A673 (cell line): ENCODE results near the gene GPSM1. TPM values are rescaled to one million over a fixed set of nuclear protein-coding genes. Genes with fewer than 3 reads are reported as not detected.

Source experiments
- BruUV-seq: library from RNA; stranded (reverse); fragments of 400-500 nt; replicated peaks from 2 replicates; lab custom pipeline; 2021; lab: Mats Ljungman, UMichigan
- CTCF ChIA-PET: fragments of 300-600 bp; sonication (Branson Sonifier 250); formaldehyde crosslinking; loops from one replicate; lab custom pipeline; 2022; ENCODE audit warnings: antibody characterized with exemption; lab: Charles Lee
- POLR2A ChIA-PET: fragments of 300-600 bp; sonication (Branson Sonifier 250); formaldehyde crosslinking; loops from one replicate; lab custom pipeline; 2022; ENCODE audit warnings: antibody characterized with exemption; ENCODE audit not compliant: low non-redundant PET; lab: Charles Lee
- DNase-seq: peaks from one replicate; pipeline ENCODE4 v3.0.0-alpha.2; 2015; ENCODE audit warnings: low spot score
- H3K27ac ChIP-seq: fragments of 200-600 bp; sonication (generic); 2 replicates; pipeline ENCODE4 v1.5.1; 2016; ENCODE audit warnings: mixed run types, low read depth, mild to moderate bottlenecking, mixed read lengths, antibody characterized with exemption, low read length; ENCODE audit not compliant: poor library complexity, severe bottlenecking
- H3K27me3 ChIP-seq: fragments of 200-600 bp; sonication (generic); replicated peaks from 2 replicates; pipeline ENCODE4 v1.6.1; 2017; ENCODE audit warnings: mixed run types, low read depth, mild to moderate bottlenecking, mixed read lengths, antibody characterized with exemption, low read length; ENCODE audit not compliant: insufficient read depth, poor library complexity
- H3K36me3 ChIP-seq: fragments of 200-600 bp; sonication (generic); 2 replicates; pipeline ENCODE4 v1.6.1; 2016; ENCODE audit warnings: mixed run types, mild to moderate bottlenecking, mixed read lengths, antibody characterized with exemption, low read length; ENCODE audit not compliant: insufficient read depth, poor library complexity, severe bottlenecking
- H3K4me1 ChIP-seq: fragments of 200-600 bp; sonication (generic); 2 replicates; pipeline ENCODE4 v1.6.1; 2017; ENCODE audit warnings: mixed run types, mild to moderate bottlenecking, mixed read lengths, antibody characterized with exemption, low read length; ENCODE audit not compliant: insufficient read depth, poor library complexity, severe bottlenecking
- H3K4me3 ChIP-seq: fragments of 200-600 bp; sonication (generic); 2 replicates; pipeline ENCODE4 v1.5.1; 2016; ENCODE audit warnings: low read depth, mixed run types, mild to moderate bottlenecking, mixed read lengths, low read length; ENCODE audit not compliant: poor library complexity, severe bottlenecking
- H3K9me3 ChIP-seq: fragments of 200-600 bp; sonication (generic); 2 replicates; pipeline ENCODE4 v1.6.1; 2016; ENCODE audit warnings: mixed run types, low read depth, mild to moderate bottlenecking, mixed read lengths, antibody characterized with exemption, low read length; ENCODE audit not compliant: poor library complexity, severe bottlenecking
- EZH2 ChIP-seq: fragments of 200-600 bp; sonication (generic); IDR thresholded peaks from 2 replicates; pipeline ENCODE4 v1.6.1; 2017; ENCODE audit warnings: borderline replicate concordance, low read depth, mild to moderate bottlenecking, mixed read lengths, antibody characterized with exemption, low read length; ENCODE audit not compliant: poor library complexity, severe bottlenecking
- intact Hi-C: fragments of 100-400 bp; cut with micrococcal nuclease; formaldehyde crosslinking; loops from one replicate; pipeline ENCODE4 v1.10.0; 2022; ENCODE audit not compliant: unreplicated experiment
- total RNA-seq: library from RNA; stranded (reverse); gene quantifications from 2 replicates; pipeline ENCODE4 v1.2.3, GENCODE V29; 2021
- TF ChIP-seq, protein P1 (sequence below): fragments of 300-800, 200-600 bp; sonication (generic); conservative IDR thresholded peaks from 2 replicates; pipeline ENCODE4 v1.5.1; 2017; ENCODE audit warnings: low read depth, mild to moderate bottlenecking, antibody characterized with exemption, low read length, moderate library complexity, mixed read lengths

The GPSM1 gene
- total RNA-seq, 1 experiment from 2014 or later, result 36.4 TPM

GRCh38 chr9:136300866-136301265 lies 26.5 kb upstream of the GPSM1 start:
- no peaks in the 10 kb centered on the region for H3K36me3 ChIP-seq
- TF ChIP-seq, protein P1, sequence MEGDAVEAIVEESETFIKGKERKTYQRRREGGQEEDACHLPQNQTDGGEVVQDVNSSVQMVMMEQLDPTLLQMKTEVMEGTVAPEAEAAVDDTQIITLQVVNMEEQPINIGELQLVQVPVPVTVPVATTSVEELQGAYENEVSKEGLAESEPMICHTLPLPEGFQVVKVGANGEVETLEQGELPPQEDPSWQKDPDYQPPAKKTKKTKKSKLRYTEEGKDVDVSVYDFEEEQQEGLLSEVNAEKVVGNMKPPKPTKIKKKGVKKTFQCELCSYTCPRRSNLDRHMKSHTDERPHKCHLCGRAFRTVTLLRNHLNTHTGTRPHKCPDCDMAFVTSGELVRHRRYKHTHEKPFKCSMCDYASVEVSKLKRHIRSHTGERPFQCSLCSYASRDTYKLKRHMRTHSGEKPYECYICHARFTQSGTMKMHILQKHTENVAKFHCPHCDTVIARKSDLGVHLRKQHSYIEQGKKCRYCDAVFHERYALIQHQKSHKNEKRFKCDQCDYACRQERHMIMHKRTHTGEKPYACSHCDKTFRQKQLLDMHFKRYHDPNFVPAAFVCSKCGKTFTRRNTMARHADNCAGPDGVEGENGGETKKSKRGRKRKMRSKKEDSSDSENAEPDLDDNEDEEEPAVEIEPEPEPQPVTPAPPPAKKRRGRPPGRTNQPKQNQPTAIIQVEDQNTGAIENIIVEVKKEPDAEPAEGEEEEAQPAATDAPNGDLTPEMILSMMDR, result no peak
- no peak for TF ChIP-seq EZH2
- H3K27me3 ChIP-seq, result no peaks in the 10 kb centered on the region
- CTCF ChIA-PET, result interaction anchor here (0.7 kb wide), 1 partner anchor 109 kb away, joined by 7 read pairs; no protein-coding TSS in a partner anchor
- no peaks in the 10 kb centered on the region for H3K9me3 ChIP-seq
- H3K4me3 ChIP-seq, result no peak overlapping the region
- intact Hi-C loops, result no loop called here
- no peak for DNase-seq
- BruUV-seq, result no TSS peak
- no peak overlapping the region for H3K27ac ChIP-seq
- H3K4me1 ChIP-seq, result no peaks in the 10 kb centered on the region
- POLR2A ChIA-PET, result interaction anchor here (0.7 kb wide), 1 partner anchor 39 kb away, joined by 8 read pairs; no protein-coding TSS in a partner anchor

- ChIA-PET CTCF (no interaction called here), POLR2A (no interaction called here)
- intact Hi-C loops, result no loop called here
- Histone ChIP-seq H3K9me3 (no peaks in the 10 kb centered on the region), H3K27ac (no peak overlapping the region), H3K27me3 (no peaks in the 10 kb centered on the region), H3K36me3 (no peaks in the 10 kb centered on the region), H3K4me1 (no peaks in the 10 kb centered on the region), H3K4me3 (no peak overlapping the region)
- no peak for DNase-seq
- no TSS peak for BruUV-seq
- TF ChIP-seq, protein P1, result no peak
- TF ChIP-seq EZH2, result no peak
Observed at GRCh38 chr9:136302527-136302926, 24.8 kb upstream of the GPSM1 start.

DNA sequence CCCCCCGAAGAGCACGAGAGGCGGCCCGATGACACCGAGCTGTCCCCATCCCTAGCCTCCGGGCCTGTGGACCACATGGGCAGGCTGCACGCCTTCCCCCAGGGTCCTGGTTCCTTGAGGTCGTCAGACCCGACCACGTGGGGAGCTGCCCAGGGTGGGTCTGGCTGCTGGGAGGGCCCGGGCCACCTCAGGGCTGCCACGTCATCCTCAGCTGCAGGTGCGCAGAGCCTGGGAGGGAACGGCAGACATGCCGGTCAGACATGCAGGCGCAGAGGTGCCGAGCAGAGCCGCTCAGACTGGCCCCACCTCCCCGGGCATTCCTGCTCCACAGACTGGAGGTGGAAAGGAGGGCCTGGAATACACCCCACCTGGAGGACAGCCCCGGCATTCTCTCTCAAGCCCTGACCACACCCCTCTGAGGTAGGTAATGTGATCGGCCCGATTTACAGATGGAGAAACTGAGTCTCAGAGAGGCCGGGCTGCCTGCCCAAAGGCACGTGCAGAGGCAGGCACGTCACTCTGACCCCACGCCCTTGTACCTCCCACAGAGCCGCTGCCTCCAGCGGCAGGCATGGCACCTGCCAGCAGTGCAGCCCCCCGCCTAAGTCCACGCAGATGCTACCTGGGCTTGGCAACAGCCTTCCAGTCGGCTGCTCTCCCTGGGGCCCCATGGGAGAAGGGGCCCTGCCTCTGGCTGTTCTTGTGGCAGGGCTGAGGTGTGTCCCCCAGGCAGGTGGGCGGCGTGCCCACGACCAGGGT lies 24.1 kb upstream of the GPSM1 start:
- POLR2A ChIA-PET, result no interaction called here
- intact Hi-C loops, result no loop called here
- DNase-seq, result no peak
- H3K27me3 ChIP-seq, result no peaks in the 10 kb centered on the region
- no peaks in the 10 kb centered on the region for H3K9me3 ChIP-seq
- no peaks in the 10 kb centered on the region for H3K36me3 ChIP-seq
- H3K4me3 ChIP-seq, result no peak overlapping the region
- TF ChIP-seq, protein P1, result no peak
- TF ChIP-seq EZH2, result no peak
- no peaks in the 10 kb centered on the region for H3K4me1 ChIP-seq
- no peak overlapping the region for H3K27ac ChIP-seq
- CTCF ChIA-PET, result no interaction called here
- BruUV-seq, result no TSS peak
